NCI-H460 (cell line): ENCODE results near the gene SLC39A11. TPM values are rescaled to one million over a fixed set of nuclear protein-coding genes. Genes with fewer than 3 reads are reported as not detected.
"Not testable (repeated sequence)": the region's sequence is repeated elsewhere in the genome, so short reads cannot be mapped to it uniquely, and the experiment has no call there.

Source experiments
- DNase-seq: peaks from one replicate; pipeline ENCODE4 v3.0.0-alpha.2; 2016; ENCODE audit warnings: low read depth; ENCODE audit errors: extremely low read depth
- total RNA-seq: library from RNA; depleted of rRNA; stranded (reverse); fragments of >200 nt; shearing (Covaris generic); gene quantifications from 2 replicates; pipeline ENCODE4 v1.2.3, GENCODE V29; 2014

SLC39A11 gene
- total RNA-seq, 1 experiment from 2014 or later = 14.5 TPM

- no peak for DNase-seq
Observed at GRCh38 chr17:72646176-72646575, 446.3 kb downstream of the SLC39A11 start.

- no peak for DNase-seq
Observed at GRCh38 chr17:72644492-72644891, 448.0 kb downstream of the SLC39A11 start.

DNA sequence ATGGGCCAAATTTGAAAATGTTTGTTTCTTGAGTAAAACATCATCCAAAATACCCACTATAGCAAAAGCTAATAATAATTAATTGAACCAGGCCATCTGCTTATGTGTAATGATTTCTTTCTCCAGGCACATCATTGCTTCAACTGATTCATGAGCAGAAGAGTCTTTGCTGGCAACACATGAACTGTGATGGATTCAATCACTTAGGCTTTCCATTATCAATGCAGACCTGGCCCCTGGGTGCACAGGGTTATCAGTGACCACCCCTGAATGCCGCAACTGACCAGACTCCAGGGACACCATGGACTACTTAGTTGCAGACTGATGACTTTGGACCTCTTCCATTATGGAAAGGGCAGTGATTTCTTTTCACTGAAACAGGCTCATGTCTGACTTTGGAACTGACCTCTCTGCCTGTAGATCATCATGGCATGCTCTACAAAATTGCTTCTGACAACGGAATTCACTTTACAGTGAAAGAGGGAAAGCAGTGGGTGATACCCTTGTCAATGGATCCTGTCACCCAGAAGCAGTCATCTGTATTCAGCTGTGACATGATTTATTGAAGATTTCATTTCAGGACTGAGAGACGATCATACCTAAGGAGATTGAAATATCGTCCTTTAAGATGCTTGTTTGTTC is 448.8 kb downstream of the SLC39A11 start:
- DNase-seq = no peak

DNA sequence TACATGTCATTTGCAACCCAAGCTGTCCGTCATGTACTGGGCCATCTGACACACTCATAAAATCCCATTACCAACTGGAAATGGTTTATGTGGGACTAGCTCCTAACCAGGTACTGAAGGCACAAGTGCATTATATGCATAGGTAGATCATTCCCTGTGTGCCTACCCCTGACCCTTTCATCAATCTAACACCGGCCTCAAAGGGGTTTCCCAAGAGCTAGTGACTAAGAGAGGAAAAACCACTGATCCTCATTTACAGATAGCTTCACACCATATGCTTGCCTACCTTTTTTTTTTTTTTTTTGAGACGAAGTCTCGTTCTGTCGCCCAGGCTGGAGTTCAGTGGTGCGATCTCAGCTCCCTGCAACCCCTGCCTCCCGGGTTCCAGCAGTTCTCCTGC is 449.8 kb downstream of the SLC39A11 start:
- DNase-seq = no peak

- no peak for DNase-seq
Observed at GRCh38 chr17:72640415-72641165, 451.9 kb downstream of the SLC39A11 start.

DNA sequence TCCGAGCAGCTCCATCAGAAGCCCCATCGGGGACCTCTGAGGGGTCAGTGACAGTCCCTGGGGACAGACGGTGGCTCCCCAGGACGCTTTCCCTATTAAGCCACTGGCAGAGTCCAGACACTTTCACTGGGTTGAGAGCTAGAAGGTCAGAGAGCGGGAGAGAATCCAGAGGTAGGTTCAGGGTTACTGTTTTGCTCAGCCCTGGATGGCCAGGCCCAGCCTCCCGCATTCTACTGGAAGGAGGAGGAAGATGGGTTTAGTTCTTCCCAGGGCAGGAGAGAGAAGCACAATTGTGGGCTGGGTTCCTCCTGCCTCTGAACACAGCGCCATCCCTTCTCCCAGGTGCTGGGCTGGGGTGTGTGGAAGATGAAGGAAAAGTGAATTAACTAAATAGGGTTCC is 452.8 kb downstream of the SLC39A11 start:
- no peak for DNase-seq

DNA sequence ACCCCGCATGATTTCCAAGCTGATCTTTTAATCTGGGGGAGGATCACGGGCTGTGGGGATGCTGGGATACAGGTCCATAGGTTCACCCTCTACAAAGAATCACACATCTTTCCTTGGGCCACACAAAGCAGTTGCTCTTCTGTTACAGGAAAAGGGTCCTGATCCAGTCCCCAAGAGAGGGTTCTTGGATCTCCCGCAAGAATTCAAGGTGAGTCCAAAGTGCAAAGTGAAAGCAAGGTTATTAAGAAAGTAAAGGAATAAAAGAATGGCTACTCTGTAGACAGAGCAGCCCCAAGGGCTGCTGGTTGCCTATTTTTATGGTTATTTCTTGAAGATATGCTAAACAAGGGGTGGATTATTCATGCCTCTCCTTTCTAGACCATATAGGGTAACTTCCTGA is 453.6 kb downstream of the SLC39A11 start:
- not testable (repeated sequence) for DNase-seq

- no peak for DNase-seq
Observed at GRCh38 chr17:72635034-72635635, 457.4 kb downstream of the SLC39A11 start.

- no peak for DNase-seq
Observed at GRCh38 chr17:72634621-72635020, 457.9 kb downstream of the SLC39A11 start.

- DNase-seq = no peak
Observed at GRCh38 chr17:72631949-72632684, 460.4 kb downstream of the SLC39A11 start.

- DNase-seq = no peak
Observed at GRCh38 chr17:72631568-72631948, 460.9 kb downstream of the SLC39A11 start.

DNA sequence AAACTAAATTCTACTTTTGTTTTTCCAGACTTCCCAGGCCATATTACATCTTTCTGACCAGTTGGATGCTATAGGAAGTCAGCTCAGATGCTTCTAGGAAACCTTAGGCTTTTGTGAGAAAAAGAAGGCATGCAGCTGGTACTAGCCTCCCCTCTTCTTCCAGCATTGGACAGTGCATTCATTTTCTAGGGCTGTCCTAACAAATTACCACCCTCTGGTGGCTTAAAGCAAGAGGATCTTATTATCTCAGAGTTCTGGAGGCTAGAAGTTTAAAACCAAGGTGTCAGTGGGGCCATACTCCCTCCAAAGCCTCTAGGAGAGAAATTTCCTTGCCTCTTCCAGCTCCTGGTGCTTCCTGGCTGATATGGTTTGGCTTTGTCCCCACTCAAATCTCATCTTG is 467.8 kb downstream of the SLC39A11 start:
- DNase-seq = no peak

DNA sequence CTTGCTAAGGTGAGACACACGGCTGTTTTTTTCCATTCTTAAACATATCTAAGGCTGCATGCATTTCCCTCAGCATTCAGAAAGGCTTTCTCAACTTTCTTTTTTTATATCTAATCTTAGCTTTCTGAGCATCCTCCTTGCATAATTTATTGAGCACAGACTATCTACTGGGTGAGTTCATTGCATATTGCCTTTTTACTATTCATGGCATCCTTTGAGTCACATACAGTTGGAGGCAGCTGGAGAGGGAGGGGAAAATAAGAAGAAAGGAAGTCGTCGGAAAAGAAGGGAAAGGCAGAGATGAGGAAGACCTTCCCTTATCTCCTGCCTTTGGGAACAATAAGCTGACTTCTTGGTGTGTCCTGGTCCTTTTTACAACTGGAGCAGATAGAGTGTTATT is 468.3 kb downstream of the SLC39A11 start:
- no peak for DNase-seq

DNA sequence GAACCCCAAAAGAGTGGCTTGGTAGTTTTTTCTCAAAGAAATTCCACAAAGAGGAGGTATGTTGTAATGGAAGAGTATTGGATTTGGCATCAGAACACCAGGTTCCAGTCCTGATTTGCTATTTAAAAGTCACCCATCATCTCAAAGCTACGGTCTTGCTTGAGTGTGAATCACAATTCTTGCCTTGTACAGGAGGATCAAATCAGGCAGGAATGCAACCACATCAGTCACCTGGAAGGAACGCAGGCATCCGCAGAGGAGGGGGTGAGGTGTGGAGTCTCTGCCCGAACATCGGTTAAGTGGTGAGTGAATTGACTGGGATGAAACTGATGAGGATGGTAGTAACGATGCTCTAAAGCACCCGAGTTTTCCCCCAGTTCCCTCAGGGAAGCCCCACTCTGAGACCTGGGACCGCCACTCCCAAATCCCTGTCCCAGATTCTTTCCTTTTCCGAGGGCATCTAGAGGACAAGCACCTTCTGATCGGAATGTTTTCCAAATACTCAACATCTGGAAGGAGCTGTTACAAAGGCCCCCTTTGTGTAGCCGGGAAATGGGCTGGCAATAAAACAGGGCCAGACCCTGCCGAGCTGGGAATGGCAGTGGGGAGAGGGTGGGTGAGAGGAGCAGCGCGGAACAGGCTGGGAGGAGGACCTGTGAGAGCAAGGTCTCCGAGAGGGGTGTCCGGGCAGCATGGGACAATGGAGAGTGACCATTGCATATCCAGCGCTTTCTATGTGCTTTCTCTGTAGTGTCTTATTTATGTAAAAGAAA is 469.6 kb downstream of the SLC39A11 start:
- DNase-seq = no peak

- DNase-seq = no peak
Observed at GRCh38 chr17:72619976-72620650, 472.4 kb downstream of the SLC39A11 start.

DNA sequence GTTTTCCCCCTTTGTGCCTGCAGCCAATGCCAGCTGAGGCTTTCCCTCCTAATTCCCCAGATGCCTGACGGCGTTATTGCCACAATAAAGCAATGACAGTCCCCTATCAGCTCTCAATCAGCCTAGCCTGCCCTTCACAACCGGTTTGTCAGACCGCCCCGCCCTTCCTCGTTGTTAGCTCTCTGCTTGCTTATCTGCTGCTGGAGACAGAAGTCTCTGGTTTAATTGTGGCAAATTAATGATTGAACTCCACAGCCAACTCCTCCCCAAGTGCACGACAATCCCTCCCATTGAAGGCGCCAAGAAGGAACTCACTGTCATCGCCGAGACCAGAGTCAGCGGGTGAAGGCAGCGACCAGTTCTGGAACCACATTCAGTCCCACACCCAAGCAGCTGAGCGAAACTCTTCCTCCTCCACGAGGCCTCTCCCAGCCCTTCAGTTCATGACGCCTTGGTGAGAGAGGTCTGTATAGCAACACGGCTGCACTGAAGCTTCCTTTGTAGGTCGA is 474.4 kb downstream of the SLC39A11 start:
- no peak for DNase-seq

DNA sequence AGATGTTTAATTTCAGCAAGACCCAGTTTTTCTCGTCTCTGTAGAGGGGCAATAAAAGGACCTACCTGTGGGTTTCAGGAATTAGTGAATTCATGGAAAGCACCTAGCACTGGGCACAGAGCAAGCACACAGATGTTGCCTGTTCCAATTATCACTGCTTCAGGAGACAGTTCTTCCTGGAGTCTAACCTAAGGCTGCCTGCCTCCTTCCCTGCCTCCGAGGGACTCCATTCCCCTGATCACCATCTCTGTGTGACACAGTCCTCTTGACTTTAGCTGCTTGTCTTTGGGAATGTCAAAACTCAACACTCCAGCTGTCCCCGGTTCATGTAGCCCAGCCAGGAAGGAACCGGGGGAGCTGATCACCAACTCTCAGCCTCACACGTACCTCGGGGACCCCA is 474.9 kb downstream of the SLC39A11 start:
- no peak for DNase-seq

DNA sequence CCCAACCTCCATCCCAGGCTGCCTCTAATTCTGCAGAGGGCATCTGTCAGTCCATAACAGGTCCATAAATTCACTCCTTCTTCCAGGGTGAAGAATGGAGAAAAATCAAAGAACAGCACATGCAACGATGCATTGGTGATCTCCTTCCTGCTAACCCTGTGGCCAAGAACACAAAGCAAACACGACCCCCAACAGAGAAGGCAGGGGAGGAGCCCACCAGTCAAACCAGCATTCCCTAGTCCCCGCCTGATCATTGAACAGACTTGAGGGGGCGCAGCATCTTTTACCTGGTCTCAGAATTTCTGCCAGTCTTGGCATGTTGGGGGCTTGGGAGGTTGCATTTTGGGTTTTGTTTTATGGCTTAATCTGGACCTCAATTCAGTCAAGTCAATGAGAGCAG is 476.0 kb downstream of the SLC39A11 start:
- no peak for DNase-seq

DNA sequence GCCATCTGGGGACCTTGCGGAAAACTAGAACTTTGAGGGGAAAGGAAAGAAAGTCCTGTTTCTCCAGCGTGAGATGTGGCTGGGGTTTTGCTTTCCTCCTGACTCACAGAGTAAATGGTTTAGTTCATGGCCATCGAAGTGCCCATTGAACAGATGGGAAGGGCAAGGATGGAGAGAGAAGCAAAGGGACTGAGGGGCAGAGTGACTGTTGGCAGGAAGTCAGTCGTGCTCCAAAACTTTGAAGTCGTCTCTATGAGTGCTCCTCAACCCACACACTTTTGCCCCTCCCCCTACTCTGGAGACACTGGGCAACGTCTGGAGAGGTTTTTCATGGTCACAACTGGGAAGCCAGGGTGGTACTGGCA is 476.9 kb downstream of the SLC39A11 start:
- DNase-seq = no peak
